Dermis microvascular lymphatic vessel endothelial cell (primary cell): ENCODE measurements around the gene RBBP7. TPM values are rescaled to one million over a fixed set of nuclear protein-coding genes. Genes with fewer than 3 reads are reported as not detected.

Experiments
- DNase-seq, 2 donors: peaks; one replicate each; pipeline versions ENCODE4 v3.0.0 to v3.0.0-alpha.2; 2010; ENCODE audit warnings: low read depth in 2 of 2
- total RNA-seq: library from RNA; depleted of rRNA; stranded (reverse); fragments of >200 nt; gene quantifications from 2 replicates; pipeline ENCODE4 v1.2.1, GENCODE V29; 2014

The RBBP7 gene
- total RNA-seq = 113 and 162 TPM in 2 replicates

GRCh38 chrX:16870095-16870861 lies at the start of gene RBBP7:
Gene RBBP7 (minus strand): TSS chrX:16870362. CDS start chrX:16870053, 309 bp downstream.
- peak; percentile 82 to 90 for DNase-seq

- no peak for DNase-seq
Observed at GRCh38 chrX:16918979-16919378, 48.8 kb upstream of the RBBP7 start.

DNA sequence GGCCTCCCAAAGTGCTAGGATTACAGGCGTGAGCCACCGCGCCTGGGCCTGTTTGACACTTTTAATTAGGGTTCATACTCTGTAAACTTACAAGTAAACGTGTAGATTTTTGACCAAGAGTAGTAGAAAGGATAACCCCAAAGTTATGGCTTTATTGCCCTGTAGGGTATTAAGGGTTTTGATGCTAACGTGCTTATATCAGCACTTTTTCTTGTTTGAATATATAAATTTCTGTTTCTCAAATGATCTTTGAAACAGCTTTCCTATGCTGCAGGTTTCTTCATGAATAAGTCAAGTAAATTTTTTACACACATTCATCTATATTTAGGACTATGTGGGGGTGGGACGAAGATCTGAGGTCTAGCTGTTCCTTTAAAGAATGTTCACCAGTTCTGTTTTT lies 47.0 kb upstream of the RBBP7 start:
- DNase-seq = no peak

- no peak for DNase-seq
Observed at GRCh38 chrX:16916561-16916960, 46.4 kb upstream of the RBBP7 start.

- no peak for DNase-seq
Observed at GRCh38 chrX:16914058-16914457, 43.9 kb upstream of the RBBP7 start.

GRCh38 chrX:16910376-16910775 lies 40.2 kb upstream of the RBBP7 start:
- no peak for DNase-seq

DNA sequence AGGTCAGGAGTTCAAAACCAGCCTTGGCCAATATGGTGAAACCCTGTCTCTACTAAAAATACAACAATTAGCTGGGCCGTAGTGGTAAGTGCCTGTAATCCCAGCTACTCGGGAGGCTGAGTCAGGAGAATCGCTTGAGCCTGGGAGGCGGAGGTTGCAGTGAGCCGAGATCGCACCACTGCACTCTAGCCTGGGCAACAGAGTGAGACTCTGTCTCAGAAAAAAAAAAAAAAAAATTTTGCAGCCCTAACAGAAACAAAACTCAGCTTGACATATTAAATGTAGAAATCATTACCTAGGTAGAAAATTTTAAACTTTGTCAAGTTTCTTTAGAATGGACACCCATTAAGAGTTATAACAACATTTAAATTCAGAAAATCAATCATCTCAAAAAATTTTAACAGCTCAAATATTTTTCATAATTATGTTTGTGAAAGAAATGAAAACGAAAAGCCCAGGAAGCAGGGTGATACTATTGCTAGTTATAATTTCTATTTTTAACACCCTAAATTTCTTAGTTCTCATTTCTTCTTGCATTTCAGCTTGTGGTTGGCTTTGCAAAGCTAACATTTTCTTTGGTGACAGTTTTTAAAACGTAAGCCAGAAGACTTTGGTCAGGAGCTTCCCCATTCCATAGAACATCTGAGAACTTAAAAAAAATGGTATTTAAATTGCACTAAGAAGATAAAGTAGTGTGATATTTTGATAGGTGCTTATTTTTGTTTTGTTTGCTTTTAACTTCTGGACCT lies 33.3 kb upstream of the RBBP7 start:
- DNase-seq = no peak

- no peak for DNase-seq
Observed at GRCh38 chrX:16897445-16897844, 27.3 kb upstream of the RBBP7 start.

- peak; percentile 45 to 72 for DNase-seq
Observed at GRCh38 chrX:16892504-16893362, 22.6 kb upstream of the RBBP7 start.

GRCh38 chrX:16885628-16886027 lies 15.5 kb upstream of the RBBP7 start:
- DNase-seq = no peak

GRCh38 chrX:16883487-16883804 lies 13.3 kb upstream of the RBBP7 start:
- DNase-seq = no peak

DNA sequence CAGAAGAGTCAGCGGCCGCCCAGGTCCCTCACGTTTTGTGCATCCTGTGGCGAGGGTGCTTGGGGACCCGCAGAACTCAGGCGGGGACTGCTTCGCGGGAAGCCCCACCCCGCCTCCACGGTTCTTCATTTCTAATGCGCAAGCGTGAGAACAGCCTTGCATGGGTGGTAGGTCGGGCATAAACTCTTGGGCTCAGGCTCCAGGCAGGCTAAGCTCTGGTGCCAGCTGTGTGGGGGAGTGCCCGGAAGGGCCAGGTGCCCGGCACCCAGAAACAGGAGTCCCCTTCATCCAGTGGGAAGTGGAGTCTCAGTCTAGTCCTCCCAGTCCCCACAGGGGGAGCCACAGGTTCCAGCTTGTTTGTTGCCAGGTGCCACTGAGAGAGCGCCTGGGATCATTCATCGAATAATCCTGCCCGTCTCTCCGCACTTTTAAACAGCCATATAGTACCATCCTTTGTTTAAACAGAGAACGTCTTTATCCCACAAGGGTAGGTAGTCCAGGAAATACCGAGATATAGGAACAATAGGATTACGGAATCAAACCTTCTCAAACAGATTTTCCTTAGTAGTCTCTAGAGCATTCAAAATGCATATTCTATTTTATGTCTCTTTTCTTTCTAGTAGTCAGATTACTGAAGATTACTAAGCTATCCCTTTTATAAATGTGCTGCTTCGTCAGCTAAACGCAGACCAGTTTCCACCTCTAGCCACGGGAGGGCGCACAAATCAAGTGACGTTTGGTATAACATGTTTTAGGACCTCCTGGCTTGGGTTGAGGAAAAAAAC lies 12.7 kb upstream of the RBBP7 start:
- DNase-seq = peak; percentile 63 to 66

GRCh38 chrX:16882169-16882568 lies 12.0 kb upstream of the RBBP7 start:
- DNase-seq = peak in 1 of 2 donors; percentile 7

DNA sequence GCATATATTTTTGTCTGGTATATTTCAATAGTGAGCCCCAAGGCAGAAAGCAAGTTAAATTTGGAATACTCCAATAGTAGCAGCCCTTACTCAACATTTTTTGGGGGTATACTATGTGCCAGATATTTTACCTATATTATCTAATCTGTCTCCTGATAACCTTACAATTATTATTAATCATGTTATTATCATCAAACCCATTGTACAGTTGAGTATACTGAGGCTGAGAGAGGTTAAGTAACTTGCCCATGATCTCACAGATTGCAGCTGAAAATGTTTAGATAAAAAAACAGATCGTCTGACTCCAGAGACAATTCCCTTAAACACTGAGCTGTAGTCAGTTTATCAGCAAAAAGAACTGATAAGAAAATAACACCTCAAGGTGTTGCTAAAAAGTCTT lies 6.5 kb upstream of the RBBP7 start:
- no peak for DNase-seq

GRCh38 chrX:16874458-16875095 lies 4.4 kb upstream of the RBBP7 start:
- DNase-seq = no peak

DNA sequence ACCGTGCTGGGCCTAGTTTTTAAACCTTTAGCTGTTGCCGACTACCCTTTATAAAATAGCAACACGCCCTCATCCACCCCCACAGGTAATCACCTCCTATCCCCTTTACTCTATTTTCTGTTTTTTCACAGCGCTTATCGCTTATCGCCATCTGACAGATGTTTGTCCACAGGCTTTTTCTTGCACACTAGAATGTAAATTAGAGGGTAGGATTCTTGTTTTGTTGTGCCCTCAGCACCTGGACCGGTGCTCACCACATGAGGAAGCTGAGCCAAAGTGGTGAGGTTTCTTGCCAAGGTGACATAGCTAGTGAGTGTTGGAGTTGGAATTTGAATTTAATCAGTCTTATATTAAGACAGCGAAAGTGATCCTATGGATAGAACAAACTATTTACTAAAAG lies 2.9 kb upstream of the RBBP7 start:
- DNase-seq = no peak

- DNase-seq = no peak
Observed at GRCh38 chrX:16870862-16871815, 977 bp upstream of the RBBP7 start.

- DNase-seq = peak in 1 of 2 donors; percentile 43
Observed at GRCh38 chrX:16869393-16870094, 618 bp downstream of the RBBP7 start.

DNA sequence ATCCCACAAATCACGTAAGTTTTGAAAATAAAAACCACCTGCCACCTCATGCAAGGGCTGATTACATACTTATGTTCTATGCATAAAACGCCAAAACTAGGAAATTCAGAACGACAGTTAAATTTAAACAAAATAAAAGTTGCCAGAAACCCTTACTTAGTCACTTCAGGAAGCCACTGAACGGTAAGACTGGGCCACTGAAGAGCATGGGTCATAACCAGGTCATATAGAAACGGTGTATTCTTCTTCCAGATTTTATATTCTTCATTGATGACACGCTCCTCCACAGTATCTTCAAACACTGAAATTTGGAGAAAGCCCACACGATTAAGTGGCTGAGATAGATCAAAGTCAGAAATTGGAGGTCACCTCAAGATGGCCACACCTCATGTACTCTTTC lies 1.2 kb downstream of the RBBP7 start:
- no peak for DNase-seq
